ENCODE results near the gene VAV2.

Gene VAV2

DNA sequence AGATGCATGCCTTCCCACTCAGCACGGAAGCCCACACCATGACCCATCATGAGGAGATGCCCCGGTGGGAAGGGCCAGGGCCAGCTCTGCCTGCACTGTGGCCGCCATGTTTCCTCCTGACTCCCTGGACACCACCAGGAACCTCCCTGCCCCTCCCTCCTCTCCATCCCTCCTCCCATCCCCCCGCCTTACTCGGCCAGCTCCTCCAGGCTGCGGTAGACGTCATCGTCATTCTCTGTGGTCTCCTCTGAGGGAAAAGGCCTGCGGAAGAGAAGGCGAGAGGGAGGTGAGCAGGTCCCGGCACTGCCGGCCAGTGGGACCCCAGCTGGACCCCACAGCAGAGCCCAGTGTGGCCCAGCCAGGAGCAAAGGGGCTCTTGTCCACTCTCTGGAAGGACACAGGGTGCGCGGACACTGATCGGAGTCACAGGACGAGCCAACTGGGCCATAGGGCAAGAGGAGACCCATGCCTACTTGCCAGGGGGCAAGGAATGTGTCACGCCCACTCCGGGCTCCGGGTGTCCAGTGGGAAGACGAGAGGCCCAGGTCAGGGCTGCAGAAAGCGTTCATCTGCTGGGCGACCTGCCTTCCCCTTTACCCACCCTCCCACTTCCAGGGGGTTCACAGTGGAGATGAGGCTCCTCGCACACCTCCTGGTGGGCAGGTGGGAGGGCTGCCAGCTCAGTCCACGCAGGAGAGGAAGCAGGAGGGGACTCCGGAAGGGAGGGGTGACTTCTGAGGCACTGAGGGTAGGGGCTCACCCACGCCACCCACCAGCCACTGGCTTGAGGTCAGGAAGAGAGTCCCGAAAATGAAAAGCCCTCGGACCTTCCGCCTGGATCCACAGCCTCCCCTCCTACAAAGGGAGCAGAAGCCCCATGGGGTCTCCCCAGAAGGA is 157.8 kb downstream of the VAV2 start:
- DNase-seq (ENCODE audit: low spot score), result no peak

DNA sequence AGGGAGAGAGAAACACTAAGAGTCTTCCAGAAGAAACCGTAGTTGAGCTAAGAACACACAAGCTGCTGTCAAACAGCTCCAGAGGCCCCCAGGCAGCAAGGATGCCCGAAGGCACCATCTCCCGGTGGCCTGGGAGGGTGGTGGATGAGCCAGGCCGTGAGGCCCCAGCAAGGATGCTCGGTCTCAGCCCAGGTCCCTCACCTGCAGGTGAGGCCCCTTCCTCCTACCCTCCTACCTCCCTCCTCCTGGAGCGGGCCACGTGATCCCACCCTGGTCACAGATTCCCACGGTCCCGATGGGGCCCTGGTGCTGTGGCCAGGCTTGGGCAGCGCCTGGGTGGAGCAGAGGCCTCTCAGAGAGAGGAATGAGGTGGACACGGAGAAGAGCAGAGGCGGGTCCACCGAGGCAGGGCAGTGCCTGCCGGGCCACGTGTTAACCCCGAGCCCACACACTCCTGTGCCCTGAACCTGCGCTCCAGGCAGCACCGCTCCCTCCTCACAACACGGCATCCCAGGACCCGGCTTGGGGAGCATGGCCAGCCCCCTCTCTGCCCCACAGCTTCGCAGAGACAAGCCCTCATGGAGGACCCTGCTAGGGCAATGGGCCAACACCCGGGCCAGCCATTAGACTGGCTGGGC is 158.6 kb downstream of the VAV2 start:
- no peak for DNase-seq (ENCODE audit: low spot score)

DNA sequence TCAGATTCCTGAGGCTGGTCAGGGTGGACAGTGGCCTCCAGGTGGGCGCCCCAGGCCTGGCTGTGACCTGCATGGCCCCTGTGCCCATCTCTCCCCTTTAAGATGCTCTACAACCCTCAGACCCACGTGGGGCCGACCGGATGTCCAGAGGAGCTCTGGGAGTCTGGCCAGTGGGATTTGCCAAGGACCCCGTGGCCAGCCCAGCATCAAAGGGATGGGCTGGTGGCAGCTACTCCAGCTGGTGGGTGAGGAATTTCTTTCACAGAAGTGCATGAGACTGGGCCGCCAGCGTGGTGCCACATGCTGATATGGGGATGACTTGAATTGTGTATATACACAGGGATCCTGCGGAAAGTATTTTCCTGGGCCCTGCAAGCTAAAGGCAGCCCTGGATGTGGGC is 159.2 kb downstream of the VAV2 start:
- no peak for DNase-seq (ENCODE audit: low spot score)

DNA sequence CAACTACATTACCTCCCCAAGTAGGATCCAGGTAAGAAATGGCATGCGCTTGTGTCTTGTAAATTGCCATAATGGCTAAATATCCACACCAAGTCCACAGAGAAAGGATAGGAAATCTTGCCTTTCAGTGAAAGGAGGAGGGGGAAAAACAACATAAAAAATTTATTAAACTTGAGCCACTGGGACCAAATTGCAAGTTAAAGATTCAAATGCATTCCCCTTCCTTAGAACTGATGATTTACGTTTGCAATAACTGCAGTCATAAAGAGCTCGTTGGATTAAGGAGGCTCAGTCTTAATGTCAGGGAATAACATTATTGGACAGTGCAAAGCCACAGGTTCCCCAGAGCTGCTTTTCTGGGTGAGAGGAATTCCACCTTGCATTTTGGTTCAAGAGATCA is 161.4 kb downstream of the VAV2 start:
- DNase-seq (ENCODE audit: low spot score), result no peak

DNA sequence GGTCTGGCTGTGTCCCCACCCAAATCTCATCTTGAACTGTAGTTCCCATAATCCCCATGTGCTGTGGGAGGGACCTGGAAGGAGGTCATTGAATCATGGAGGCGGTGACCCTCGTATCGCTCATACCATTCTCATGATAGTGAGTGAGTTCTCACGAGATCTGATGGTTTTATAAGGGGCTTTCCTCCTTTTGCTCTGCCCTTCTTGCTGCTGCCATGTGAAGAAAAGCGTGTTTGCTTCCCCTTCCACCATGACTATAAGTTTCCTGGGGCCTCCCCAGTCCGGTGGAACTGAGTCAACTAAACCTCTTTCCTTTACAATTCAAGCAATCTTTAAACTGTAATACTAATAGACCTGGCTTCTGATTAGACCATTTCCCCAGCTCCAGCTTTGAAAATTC is 161.8 kb downstream of the VAV2 start:
- DNase-seq (ENCODE audit: low spot score), result no peak

DNA sequence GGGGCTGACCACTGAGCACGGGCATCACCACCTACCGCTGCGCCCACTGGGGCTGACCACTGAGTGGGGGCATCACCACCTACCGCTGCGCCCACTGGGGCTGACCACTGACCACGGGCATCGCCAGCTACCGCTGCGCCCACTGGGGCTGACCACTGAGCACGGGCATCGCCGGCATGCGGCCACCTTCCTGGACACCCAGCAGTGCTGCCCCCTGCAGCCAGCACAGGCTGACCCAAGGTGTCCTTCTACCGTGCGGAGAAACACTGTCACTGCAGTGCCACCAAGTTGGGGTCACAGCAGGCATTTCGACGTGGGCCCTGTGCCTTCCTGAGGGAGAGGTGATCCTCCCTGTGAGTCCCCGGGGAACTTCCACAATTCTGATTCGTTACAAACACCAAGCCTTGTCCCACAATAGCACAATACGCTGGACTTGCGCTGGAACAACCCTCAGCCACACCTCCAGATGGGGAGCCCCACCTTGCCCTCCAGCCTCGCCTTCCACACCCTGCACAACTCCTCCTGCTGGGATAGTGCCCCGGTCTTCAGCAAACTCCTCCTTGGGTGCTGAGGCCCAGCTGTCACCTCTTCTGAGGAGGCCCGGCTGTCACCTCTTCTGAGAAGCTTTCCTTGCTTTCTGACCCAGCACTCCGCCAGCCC is 163.7 kb downstream of the VAV2 start:
- DNase-seq (ENCODE audit: low spot score), result no peak

DNA sequence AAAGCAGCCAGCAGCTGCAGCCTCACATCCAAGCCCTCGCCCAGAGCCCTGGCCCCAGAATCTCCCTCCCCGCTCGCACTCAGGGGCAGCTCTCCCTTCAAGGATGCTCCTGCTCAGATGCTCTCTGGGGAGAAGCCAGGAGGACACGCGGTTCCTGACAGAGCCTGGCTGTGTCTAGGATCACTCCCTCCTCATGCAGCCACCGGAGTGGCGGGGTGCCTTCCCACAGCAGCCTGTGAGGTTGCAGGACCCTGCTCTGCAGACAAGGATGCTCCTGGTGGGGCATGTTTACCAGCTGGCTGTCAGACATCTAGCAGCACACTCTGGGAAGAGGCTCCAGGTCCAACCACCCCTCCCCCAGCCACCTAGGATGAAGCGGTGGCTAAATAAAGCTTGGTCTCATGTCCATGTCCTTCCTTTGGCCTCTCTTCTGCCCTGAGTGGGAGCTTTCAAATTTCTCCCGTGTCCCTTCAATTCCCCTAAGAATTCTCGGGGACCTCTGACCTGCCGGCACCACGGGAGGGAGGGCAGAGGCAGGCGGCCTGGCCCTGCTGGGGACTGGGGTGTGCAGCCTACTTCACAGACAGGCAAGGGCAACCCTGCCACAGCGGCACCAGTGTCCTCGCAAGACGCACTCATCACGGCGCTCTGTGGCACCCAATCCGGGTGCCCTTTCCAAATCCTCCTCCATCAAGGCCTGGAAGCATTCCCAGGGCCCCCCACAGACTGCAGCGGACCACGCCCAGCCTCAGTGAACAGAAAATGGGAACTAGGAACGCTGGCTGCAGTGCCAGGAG is 165.6 kb downstream of the VAV2 start:
- DNase-seq (ENCODE audit: low spot score), result no peak

DNA sequence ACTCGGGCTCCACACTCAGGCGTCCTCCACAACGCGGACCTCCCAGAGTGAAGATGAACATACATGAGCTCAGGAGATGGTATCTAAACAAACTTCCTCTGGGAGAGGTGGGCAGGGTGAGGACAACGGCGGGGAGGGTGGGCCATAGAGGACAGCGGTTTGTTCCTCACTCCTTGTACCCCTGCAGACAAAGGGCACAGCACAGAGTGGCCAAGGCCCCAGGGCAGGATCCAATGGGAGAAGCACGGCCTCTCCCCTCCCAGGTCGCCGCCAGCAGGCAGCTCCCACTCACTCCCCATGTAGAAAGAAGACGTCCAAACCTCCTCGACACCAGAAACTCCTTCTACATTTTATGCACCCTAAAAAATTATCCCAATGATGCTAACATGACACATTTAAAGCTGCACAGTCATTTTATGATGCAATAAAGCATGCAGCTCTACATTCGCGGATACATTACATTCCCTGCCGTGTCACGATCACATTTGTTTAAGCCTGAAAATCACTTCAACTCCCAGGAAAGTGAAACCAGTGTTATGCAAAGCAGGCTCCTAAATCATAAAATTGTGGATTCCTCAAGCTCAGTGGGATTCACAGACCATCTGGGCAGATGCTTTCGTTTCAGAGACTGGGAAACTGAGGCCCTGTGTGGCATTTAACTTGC is 166.4 kb downstream of the VAV2 start:
- DNase-seq (ENCODE audit: low spot score), result no peak

DNA sequence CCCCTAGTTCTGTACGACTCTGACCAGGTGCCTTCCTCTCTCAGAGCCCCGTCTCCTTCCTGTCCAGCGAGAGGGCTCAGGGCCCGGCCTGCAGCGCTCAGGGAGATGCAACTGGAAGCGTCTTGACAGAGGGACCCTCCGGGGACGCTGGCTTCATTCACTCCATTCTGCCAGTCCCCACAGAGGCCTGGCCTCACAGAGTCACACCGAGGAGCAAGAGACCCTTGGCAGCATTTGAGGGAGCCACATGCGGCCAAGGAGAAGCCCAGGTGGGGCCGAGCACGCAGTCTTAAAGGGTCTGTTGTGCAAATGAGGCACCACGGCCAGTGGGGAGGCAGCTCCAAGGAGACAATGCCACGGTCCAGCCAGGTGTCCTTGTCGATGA is 167.3 kb downstream of the VAV2 start:
- no peak for DNase-seq (ENCODE audit: low spot score)

DNA sequence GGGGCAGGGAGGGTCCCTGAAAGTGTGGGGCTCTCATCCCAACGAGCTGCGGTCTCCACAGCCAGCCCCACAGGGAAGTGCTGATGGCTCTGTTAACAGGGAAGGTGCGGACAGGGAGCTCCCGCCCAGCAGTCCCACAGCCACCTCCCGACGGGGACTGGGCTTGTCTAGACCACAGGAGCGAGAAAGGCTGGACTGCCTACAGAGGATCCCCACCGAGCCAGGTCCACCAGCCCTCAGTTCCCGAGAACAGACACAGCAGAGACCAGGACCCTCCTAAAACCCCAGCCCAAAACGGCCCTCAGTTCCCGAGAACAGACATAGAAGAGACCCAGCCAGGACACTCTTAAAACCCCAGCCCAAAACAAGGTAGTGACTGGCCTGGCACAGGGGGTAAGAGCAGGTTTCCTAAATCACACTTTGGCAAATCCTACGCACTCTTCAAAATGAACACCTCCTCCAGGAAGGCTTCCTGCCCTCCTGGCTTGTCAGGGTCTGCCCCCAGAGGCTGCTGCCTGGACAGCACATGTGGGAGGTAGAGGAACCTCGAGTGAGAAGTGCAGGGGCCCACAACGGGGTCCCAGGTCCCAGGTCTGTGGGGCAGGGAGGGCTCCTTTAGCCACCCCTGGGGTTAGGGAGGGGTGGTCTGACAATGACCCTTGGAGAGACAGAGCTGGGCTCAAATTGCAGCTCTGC is 167.9 kb downstream of the VAV2 start:
- DNase-seq (ENCODE audit: low spot score), result no peak

DNA sequence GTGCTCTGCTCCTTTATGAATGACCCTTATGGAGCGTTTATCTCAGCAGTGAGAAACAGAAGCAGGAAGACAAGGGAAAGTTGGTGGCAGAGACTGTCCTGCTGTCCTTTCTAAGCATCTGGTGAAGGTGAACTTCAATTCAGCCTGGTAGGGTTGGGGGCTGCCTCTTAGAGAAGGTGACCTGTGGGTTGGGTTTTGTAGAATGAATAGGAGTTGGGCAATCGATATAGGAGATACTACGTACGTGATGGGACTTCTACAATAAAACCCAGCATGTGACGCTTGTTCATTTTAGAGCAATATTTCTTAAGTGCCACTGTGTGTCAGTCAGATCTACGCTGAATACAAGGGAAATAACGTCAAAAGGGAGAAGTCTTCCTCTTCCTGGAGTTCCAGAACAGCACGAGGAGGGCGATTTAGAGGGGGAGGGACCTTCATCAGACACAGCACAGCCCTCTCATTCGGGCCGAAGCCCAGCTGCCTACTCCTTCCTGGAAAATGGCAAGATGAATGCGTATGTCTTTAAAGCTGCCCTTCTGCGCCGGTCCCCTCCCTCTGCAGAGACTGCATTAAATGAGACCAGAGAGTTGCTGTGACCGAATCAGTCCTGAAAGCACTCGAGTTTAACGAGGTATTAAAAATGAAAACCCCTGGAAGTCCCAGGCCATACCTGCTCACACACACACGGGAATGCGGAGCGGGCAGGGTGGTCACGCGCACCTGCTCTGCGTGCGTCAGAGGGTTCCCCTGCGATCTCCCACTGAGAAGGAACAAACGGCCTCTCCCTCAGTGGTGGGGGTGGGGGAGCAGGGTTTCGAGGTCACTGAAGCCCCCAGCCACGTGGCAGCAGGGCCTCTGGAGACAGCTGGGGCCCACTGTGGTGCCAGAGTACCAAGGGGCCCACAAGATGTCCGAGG is 168.7 kb downstream of the VAV2 start:
- no peak for DNase-seq (ENCODE audit: low spot score)

DNA sequence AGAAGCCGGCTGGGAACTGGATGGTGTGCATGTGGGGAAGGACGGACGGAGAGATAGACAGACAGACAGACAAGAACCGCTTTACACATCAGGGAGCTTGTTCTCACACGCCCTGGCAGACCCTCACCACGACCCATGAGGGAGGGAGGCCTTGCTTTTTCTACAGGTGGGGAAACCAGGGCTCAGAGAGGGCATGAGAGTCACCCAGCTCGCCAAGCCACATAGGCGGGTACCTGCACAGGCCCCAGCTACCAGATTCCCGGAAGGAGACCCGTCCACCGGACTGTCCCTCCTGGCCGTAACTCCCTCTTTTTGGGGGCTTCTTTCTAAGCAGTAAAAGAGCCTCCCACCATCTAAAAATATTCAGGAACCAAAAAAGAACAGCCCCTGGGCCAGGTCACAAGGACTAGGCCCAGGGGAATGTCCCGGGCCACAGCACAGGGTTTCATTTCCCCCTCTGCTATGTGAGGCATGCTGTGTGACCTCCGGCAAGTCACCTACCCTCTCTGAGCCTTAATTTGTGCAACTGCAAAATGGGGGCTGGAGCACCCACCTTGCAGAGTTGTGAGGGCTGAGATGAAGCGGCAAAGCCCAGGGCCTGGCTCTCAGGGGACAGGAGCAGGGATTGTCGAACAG is 169.6 kb downstream of the VAV2 start:
- no peak for DNase-seq (ENCODE audit: low spot score)

DNA sequence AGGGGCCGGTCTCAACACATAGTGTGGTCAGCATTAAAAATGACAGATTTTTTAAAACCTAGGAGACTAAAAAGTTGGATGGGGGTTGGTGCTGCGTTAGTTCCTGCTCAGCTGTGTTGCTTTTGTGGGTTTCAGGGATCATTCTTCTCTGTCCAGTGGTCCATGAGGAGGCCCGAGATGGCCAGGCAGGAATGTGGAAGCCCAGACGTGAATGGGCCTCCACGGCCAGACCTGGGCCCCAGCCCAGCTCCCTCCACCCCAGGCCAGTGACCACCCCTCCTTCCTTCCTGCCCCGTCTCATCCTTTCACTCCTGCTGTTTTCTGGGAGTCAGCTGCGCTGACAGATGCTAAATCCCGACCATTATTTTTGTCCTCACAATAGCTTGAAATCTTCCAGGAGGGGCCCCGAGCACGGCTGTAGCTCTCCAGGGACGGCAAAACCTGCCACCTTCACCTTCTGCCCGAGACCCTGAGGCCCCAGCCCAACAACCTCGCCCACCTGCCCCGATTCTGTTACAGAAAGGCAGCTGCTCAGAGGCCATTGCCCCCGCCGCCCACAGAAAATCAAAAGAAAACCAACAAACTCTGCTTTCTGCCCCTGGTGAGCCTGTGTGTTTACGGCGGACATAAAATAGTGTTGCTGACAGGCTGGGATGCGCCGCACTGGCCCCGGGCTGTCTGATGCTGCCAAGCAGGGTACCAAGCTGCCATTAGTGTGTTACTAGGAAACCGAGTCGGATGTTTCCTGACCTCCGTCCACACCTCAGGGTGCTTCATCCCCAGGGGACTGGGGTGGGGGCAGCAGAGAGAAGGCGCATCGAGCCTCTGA is 170.3 kb downstream of the VAV2 start:
- DNase-seq (ENCODE audit: low spot score), result no peak

DNA sequence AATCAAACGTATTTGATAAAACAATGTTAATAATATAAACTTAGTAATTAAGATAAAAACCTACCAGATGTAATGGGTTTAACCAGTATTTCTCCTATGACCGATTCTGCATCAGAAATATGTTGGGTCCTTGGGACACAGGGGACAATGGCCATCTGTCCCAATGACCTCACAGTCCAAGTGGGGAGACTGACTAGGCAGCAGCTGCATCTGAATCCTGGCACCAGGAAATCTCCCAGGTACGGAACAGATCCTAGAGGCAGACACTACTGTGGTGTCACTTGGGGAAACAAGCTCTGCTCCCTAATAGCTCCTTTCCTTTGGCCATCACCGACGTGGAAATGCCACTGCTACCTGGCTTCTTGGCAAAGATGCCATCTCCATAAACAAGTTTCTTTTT is 172.2 kb downstream of the VAV2 start:
- DNase-seq (ENCODE audit: low spot score), result no peak

DNA sequence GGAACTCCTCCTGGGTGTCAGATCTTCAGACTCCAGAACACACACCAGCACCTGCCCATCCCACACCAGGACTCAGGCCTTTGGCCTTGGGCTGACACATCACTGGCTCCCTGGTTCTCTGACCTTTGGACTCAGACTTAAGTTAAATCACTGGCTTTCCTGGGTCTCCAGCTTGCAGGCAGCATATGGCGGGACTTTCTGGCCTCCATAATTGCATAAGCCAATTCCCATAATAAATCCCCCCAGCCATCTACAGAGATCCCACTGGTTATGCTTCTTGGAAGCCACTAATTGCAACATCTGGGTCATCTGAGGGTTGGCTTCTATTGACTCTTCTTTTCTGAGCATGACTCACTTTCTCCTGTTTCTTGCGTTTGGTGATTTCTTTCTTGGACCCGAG is 173.7 kb downstream of the VAV2 start:
- DNase-seq (ENCODE audit: low spot score), result no peak

DNA sequence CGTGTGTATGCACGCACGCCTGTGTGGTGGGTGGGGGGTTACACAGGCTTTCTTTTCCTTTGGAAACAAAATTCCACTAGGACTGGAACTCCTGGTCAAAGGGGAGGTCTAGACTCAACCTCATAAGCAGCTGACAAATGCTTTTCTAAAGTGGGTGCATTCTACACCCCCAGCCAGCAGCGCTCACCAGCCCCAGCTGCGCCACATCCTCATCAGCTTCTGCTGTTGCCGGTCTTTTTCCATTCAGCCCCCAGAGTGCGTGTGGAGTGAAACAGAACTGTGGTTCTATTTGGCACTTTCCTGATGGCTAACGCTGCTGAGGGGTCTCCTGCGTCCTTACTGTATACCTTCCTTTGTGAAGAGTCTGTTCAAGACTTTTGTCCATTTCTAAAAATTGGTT is 176.3 kb downstream of the VAV2 start:
- DNase-seq (ENCODE audit: low spot score), result no peak

DNA sequence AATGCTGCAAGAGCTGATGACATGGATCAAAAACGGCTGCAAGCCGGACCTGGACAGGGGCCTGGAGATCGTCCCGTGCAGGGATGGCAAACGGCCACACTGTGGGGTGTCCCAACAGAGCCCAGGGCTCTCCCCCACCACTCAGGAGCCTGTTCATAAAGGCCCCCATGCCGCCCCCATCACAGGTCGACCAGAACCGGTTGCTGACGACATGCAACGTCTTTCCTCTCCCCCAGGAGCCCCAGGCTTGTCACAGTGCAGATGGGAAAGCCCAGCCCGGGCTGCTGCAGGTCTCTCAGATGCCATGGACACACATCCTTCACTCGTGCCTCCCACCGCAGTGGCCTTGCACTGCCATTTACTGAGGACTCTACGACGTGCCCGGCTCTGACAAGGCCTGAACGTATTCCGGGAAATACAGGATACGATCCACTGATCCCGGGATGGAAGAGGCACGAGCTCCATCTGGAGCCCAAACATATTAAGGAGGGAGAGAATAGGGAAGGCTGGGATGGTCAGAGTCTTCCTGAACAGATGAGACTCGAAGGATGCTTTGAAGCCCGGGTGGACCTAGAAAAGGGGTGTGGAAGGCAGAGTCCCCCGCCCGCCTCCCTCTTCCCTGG is 177.4 kb downstream of the VAV2 start:
- no peak for DNase-seq (ENCODE audit: low spot score)

All from hematopoietic multipotent progenitor cell treated with erythropoietin and hydrocortisone succinate and interleukin-3 and kit ligand, for 15 days (in vitro differentiated cells).